Heart left ventricle (tissue), 16 donors: ENCODE measurements around the gene ACSS1. TPM values are rescaled to one million over a fixed set of nuclear protein-coding genes. Genes with fewer than 3 reads are reported as not detected.

Source experiments
- ATAC-seq, 4 donors: fragments of 200-7000 bp; cut with Tn5 transposase; one replicate each; pipeline ENCODE4 v1.9.1; 2020 to 2022; ENCODE audit warnings: moderate library complexity in 4 of 4, mild to moderate bottlenecking in 3 of 4, moderate number of reproducible peaks in 1 of 4
- DNase-seq, 5 donors: peaks; one replicate each; pipeline ENCODE4 v3.0.0-alpha.2; 2020
- H3K27ac ChIP-seq, 12 donors: fragments of 200-600 bp; sonication (generic) in 4 of 12; one replicate each; pipeline versions ENCODE4 v1.5.0 to v1.8.0; 2016 to 2022; ENCODE audit warnings: mild to moderate bottlenecking in 2 of 12
- H3K27me3 ChIP-seq, 9 donors: fragments of 200-600 bp; sonication (generic) in 2 of 9; one replicate each; pipeline versions ENCODE4 v1.5.1 to v1.8.0; 2016 to 2022; ENCODE audit warnings: mild to moderate bottlenecking in 3 of 9
- H3K36me3 ChIP-seq, 9 donors: fragments of 200-600 bp; sonication (generic) in 2 of 9; one replicate each; pipeline versions ENCODE4 v1.5.0 to v1.8.0; 2018 to 2022; ENCODE audit warnings: mild to moderate bottlenecking in 2 of 9
- H3K4me1 ChIP-seq, 12 donors: fragments of 200-600 bp; sonication (generic) in 4 of 12; one replicate each; pipeline versions ENCODE4 v1.5.0 to v1.8.0; 2016 to 2022; ENCODE audit warnings: mild to moderate bottlenecking in 3 of 12
- H3K4me3 ChIP-seq, 12 donors: fragments of 200-600 bp; sonication (generic) in 4 of 12; one replicate each; pipeline versions ENCODE4 v1.5.0 to v1.8.0; 2017 to 2022; ENCODE audit warnings: mild to moderate bottlenecking in 9 of 12, moderate library complexity in 4 of 12
- H3K9me3 ChIP-seq, 12 donors: fragments of 200-600 bp; sonication (generic) in 4 of 12; one replicate each; pipeline versions ENCODE4 v1.5.0 to v1.8.0; 2016 to 2022; ENCODE audit warnings: mild to moderate bottlenecking in 1 of 12
- CTCF ChIP-seq, 12 donors: fragments of 200-600 bp; sonication (generic) in 4 of 12; IDR thresholded peaks; one replicate each; pipeline versions ENCODE4 v1.5.0 to v1.8.0; 2018 to 2022; ENCODE audit warnings: antibody characterized with exemption in 12 of 12, mild to moderate bottlenecking in 5 of 12
- POLR2A ChIP-seq, 2 donors: fragments of 450-650 bp; IDR thresholded peaks; one replicate each; pipeline ENCODE4 v1.6.1; 2017; ENCODE audit warnings: antibody characterized with exemption in 2 of 2, mild to moderate bottlenecking in 2 of 2, moderate library complexity in 2 of 2
- WGBS, 4 donors: extraction: QIAGEN DNeasy Blood & Tissue Kit in 2 of 4; methylation state at CpG; one replicate each; pipeline versions ENCODE4 v1.1.5 to v1.1.7; 2013 to 2018; 5-methylcytosine and 5-hydroxymethylcytosine counted together
- intact Hi-C, 10 donors: fragments of 100-400 bp; cut with DNase I; formaldehyde crosslinking; loops; one replicate each; pipeline versions ENCODE4 v1.11.1 to v1.14.2; 2022
- polyA plus RNA-seq, 2 donors: library from polyadenylated mRNA; stranded (reverse); fragments of 200-250 nt; gene quantifications; one replicate each; pipeline ENCODE4 v1.2.3, GENCODE V29; 2013
- total RNA-seq, 9 donors: library from RNA; depleted of rRNA in 2 of 9; stranded (reverse); fragments of >200 nt in 2 of 9; fragmentation: NEBNext Ultra II Directional in 3 of 9; extraction: Animal tissue kit (Norgen Biotek cat#: 25700) in 3 of 9; gene quantifications; one replicate each; pipeline versions ENCODE4 v1.1.0 to v1.2.4, GENCODE V29; 2016 to 2023
- donor health status: ischemic (EF 13 %, LVEDD 7.1; RV severe dilation, severe dysfunction).
- donor health status: healthy with polysubstance abuse.
- donor health status: DM: no; HTN: yes; CAD: no.
- donor health status: DM: no; HTN: no; CAD: no.
- donor health status: ischemic (EF 25% LVEDD 6.9; RV normal size, moderate dysfunction).
- donor health status: ischemic (EF 25% LVEDD 5.7; RV mildly dilated, moderate dysfunction).
- donor health status: healthy.
- donor health status: DM: yes; HTN: yes; CAD: no.
- donor health status: ischemic (EF 35%, LVEDD 5.7; RV mildly dilated, moderate dysfunction).
- donor health status: nonischemic (EF 11% LVEDD 7.7; RV severe dilation, severe dysfunction).
- donor health status: DM: yes; HTN: yes; CAD: no.
- donor health status: PGD.
- donor health status: ischemic (EF 29% LVEDD 5.4; RV normal size, mild dysfunction).
- donor health status: nonischemic (EF 23%, LVEDD 6.1; RV moderate dilation, normal function).

Gene ACSS1
- total and polyA plus RNA-seq, 11 donors, result 43.5 to 177 (median 81.4) TPM

DNA sequence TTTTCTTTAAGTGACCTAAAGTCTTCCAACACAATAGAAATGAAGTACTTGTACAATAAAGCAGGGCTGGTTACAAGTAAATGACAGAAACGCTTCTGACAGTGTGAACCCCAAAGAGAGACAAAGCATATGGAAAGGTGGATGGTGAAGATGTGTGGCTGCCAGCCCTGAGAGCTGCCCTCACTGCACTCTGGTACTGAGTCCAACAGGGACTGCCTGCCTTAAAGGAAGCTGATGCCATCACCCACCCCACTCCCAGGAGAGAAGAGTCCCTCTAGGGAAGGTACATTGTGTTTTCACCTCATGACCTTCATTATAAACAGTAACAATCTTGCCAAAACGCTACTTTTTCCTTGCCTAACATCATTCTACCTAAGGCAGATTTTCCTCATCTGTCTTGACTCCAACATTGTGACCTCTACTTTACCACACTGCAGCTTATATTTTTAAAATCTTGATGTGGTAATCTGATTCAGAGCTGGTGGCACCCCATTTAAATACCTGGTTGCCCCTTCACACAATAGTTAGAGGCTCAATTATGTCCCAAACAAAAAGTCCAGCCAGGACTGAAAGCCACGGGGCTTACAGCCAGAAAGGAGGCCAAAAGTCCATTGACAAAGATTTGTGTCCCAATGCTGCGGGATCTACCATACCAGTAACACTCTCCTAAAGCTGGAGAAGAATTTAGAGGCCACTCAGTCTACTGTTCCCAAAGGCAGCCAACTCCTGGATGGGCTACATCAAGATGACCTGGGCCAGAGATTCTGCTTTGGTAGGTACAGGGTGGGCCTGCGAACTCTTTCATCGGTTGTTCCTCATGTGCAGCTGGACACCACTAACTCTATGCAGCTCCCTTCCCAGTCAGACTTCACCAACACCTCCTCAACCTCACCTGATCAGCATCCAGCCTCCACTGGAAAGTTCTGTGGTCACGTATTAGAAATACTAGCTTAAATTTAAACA, 69.8 kb downstream of the ACSS1 start:
- no peaks in the 10 kb centered on the region for H3K9me3 ChIP-seq
- peaks cover 0 to 8% (median 0%) of the 10 kb centered on the region in 9 donors for H3K36me3 ChIP-seq
- H3K27me3 ChIP-seq, result no peaks in the 10 kb centered on the region
- DNase-seq (peak in 2 of 5 donors; percentile 11 to 18), ATAC-seq (no peak)
- intact Hi-C loops, result no loop called here
- TF ChIP-seq CTCF (IDR thresholded peaks at IDR 0.05), result no peak
- TF ChIP-seq POLR2A (IDR thresholded peaks at IDR 0.05), result no peak
- no peak overlapping the region for H3K27ac ChIP-seq
- WGBS, 4 donors, result 90 to 95% (median 93%) methylated on average over 7 of the region's 7 CpGs
- H3K4me3 ChIP-seq, result no peak overlapping the region
- peaks cover 0 to 67% (median 26%) of the 10 kb centered on the region in 12 donors for H3K4me1 ChIP-seq

GRCh38 chr20:24987244-24987643, 70.7 kb downstream of the ACSS1 start:
- ATAC-seq, result no peak
- WGBS, 4 donors, result 86 to 98% (median 95%) methylated on average over 2 of the region's 2 CpGs

DNA sequence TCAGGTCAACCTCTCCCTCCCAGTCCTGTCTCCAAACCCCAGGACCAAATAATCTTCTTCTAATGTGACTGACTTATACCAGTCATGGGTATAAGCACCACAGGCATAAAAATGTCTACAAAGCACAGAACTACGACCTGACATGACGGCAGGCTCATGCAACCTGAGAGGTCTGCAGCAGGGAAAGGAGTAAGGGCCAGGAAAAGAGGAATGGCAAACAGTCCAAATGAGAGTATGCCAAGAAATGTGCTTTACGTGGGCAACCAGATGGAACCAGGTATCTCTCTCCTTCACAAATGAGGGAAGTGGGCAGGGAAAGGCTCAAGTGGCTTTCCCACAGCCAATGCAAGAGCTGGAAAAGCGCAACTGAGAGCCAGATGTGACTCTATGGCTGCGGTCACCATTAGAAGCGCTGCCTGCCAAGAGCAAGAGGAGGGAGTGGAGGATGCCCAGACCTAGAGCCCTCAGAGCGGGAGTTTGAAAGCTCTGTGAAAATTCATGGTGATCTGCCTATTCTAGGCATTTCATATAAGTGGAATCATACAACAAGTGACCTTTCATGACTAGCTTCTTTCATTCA, 71.4 kb downstream of the ACSS1 start:
- Histone ChIP-seq H3K4me1 (peaks cover 0 to 72% (median 19%) of the 10 kb centered on the region in 12 donors), H3K4me3 (no peak overlapping the region), H3K36me3 (peaks cover 0 to 22% (median 6%) of the 10 kb centered on the region in 9 donors), H3K27me3 (no peaks in the 10 kb centered on the region), H3K27ac (peak overlapping the region in 1 of 12 donors; percentile 72), H3K9me3 (no peaks in the 10 kb centered on the region)
- no peak for ATAC-seq
- WGBS, 4 donors, result 93 to 96% (median 96%) methylated on average over 7 of the region's 7 CpGs
- DNase-seq, result peak in 2 of 5 donors; percentile 7 to 12
- TF ChIP-seq POLR2A (IDR thresholded peaks at IDR 0.05) (no peak), CTCF (IDR thresholded peaks at IDR 0.05) (no peak)
- intact Hi-C loops, result no loop called here

More at GRCh38 chr20:24987244-24987643, 70.7 kb downstream of the ACSS1 start:
- H3K27ac ChIP-seq, result no peak overlapping the region
- DNase-seq, result peak in 1 of 5 donors; percentile 4
- H3K36me3 ChIP-seq, result peaks cover 0 to 16% (median 4%) of the 10 kb centered on the region in 9 donors
- H3K27me3 ChIP-seq, result no peaks in the 10 kb centered on the region
- intact Hi-C loops, result no loop called here
- H3K4me1 ChIP-seq, result peaks cover 0 to 69% (median 25%) of the 10 kb centered on the region in 12 donors
- no peak for TF ChIP-seq CTCF (IDR thresholded peaks at IDR 0.05)
- no peak for TF ChIP-seq POLR2A (IDR thresholded peaks at IDR 0.05)
- no peak overlapping the region for H3K4me3 ChIP-seq
- no peaks in the 10 kb centered on the region for H3K9me3 ChIP-seq

DNA sequence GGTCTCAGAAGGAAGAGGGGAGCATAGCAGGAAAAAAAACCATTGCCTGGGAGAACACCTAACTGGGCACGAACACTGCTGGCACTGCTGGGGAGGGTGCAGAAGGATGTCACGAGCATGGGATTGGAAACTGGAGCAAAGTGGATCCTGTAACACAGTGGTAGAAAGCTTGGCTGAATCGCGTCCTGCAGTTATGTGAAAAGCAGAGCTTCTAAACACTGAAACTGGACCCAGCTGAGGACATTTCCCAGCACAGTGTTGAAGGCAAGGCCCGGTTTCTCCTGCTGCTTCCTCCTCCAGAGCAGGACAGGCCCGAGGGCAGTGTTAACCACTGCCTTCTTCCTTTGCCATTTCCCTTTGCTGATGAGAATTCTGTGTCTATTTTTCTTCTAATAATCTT, 72.1 kb downstream of the ACSS1 start:
- peaks cover 0 to 26% (median 7%) of the 10 kb centered on the region in 9 donors for H3K36me3 ChIP-seq
- WGBS, 4 donors, result 54 to 74% (median 67%) methylated on average over 6 of the region's 6 CpGs
- H3K4me1 ChIP-seq, result peaks cover 0 to 72% (median 12%) of the 10 kb centered on the region in 12 donors
- H3K9me3 ChIP-seq, result no peaks in the 10 kb centered on the region
- ATAC-seq (peak in 2 of 4 donors; percentile 23 to 63), DNase-seq (peak in 1 of 5 donors; percentile 12)
- no peaks in the 10 kb centered on the region for H3K27me3 ChIP-seq
- H3K4me3 ChIP-seq, result no peak overlapping the region
- intact Hi-C loops, result no loop called here
- peak overlapping the region in 4 of 12 donors; percentile 3 to 72 (median 20) for H3K27ac ChIP-seq
- no peak for TF ChIP-seq POLR2A (IDR thresholded peaks at IDR 0.05)
- TF ChIP-seq CTCF (IDR thresholded peaks at IDR 0.05), result no peak
